ENCODE results near the gene GALNT9.

The GALNT9 gene

DNA sequence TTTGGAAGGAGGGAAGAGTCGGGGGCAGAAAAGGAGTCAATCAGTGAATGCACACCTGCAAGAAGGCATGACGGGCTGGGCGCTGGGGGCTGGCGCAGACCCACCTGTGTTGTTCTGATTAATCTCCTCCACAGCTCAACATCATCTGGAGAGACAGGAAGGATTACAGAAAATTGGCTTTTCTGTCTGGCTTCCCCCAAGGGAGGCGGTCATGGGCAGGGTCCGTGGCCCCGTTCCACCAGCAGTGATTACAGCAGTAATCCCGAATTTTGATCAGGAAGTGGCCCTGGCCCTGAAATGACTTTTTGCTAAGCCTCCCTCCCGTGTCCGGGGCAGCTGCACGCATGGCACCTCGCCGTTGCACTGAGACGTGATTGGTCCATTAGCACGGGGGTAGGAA, 24.4 kb upstream of the GALNT9 start:
- DNase-seq (ENCODE audit: low read depth in 2 of 2) = no peak
- TF ChIP-seq, protein P1, sequence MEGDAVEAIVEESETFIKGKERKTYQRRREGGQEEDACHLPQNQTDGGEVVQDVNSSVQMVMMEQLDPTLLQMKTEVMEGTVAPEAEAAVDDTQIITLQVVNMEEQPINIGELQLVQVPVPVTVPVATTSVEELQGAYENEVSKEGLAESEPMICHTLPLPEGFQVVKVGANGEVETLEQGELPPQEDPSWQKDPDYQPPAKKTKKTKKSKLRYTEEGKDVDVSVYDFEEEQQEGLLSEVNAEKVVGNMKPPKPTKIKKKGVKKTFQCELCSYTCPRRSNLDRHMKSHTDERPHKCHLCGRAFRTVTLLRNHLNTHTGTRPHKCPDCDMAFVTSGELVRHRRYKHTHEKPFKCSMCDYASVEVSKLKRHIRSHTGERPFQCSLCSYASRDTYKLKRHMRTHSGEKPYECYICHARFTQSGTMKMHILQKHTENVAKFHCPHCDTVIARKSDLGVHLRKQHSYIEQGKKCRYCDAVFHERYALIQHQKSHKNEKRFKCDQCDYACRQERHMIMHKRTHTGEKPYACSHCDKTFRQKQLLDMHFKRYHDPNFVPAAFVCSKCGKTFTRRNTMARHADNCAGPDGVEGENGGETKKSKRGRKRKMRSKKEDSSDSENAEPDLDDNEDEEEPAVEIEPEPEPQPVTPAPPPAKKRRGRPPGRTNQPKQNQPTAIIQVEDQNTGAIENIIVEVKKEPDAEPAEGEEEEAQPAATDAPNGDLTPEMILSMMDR (IDR thresholded peaks at IDR 0.05; ENCODE audit: low read depth, low read length) = no peak
- H3K4me3 ChIP-seq (replicated peaks in 1 of 2; ENCODE audit: low read depth in 2 of 2, low read length in 2 of 2) = no peak overlapping the region

DNA sequence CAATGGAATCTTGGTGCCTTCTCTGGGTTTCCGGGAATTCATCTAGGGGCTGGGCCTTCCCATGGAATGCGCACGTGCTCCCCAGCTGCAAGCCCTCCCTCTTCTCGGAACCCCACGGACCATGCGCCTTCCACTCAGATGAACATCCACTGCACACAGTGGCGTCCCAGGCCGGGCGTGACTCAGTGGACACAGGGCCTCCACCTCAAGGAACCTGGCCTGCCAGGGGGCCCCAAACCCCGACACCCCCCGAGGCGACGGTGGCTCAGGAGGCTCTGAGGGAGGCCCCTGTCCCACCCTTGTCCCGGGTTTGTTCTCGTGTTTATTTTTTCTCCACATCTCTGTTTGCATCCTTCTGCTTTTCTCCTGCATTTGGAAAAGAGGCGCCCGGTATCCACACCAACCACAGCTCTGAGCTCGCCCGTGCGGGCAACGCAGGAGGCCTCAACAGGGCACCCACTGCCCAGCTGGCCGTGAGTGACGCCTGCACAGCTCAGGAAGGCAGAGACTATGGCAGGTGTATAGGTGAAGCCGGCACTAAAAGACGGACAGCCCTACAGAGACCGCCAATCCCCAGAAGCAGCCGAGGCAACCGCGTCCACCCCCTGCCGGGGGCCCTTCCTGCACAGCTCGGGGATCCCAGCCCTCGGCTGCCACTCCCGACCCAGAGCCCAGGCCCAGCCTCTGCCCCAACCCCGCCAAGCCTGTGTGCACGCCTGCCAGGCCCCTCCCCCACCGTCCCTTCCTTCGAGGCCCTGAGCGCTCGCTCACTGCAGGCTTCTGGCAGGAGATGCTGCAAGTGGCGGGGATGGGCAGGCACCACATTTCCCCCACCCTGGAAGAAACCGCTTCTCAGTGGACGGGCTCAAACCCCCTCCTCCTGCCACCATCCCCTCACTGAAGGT, 23.8 kb upstream of the GALNT9 start:
- TF ChIP-seq, protein P1 (IDR thresholded peaks at IDR 0.05; ENCODE audit: low read depth, low read length) = no peak
- H3K4me3 ChIP-seq (replicated peaks in 1 of 2; ENCODE audit: low read depth in 2 of 2, low read length in 2 of 2) = no peak overlapping the region
- no peak for DNase-seq (ENCODE audit: low read depth in 2 of 2)

- DNase-seq (ENCODE audit: low read depth in 2 of 2) = no peak
- TF ChIP-seq, protein P1 (IDR thresholded peaks at IDR 0.05; ENCODE audit: low read depth, low read length) = no peak
These were observed 22.5 kb upstream of the GALNT9 start for GRCh38 chr12:132351751-132352495.

DNA sequence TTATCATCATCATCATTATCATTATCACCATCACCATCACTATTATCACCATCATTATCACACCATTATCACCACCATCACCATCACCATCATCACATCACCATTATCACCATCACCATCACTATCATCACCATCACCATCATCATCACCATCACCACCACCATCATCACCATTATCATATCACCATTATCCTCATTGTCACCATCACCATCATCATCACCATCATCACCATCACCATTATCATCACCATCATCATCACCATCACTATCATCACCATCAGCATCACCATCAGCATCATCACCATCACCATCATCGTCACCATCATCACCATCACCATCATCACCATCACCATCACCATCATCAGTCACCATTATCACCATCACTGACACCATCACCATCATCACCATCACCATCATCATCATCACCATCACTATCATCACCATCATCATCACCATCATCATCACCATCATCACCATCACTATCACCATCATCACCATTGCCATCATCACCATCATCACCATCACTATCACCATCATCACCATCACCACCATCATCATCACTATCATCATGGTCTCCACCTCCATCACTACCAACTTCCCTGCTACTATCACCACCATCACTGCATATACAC, 20.2 kb upstream of the GALNT9 start:
- no peak overlapping the region for H3K4me3 ChIP-seq (replicated peaks in 1 of 2; ENCODE audit: low read depth in 2 of 2, low read length in 2 of 2)
- DNase-seq (ENCODE audit: low read depth in 2 of 2) = no peak
- TF ChIP-seq, protein P1 (IDR thresholded peaks at IDR 0.05; ENCODE audit: low read depth, low read length) = no peak

More at GRCh38 chr12:132351751-132352495, 22.5 kb upstream of the GALNT9 start:
- no peak overlapping the region for H3K4me3 ChIP-seq (replicated peaks in 1 of 2; ENCODE audit: low read depth in 2 of 2, low read length in 2 of 2)

DNA sequence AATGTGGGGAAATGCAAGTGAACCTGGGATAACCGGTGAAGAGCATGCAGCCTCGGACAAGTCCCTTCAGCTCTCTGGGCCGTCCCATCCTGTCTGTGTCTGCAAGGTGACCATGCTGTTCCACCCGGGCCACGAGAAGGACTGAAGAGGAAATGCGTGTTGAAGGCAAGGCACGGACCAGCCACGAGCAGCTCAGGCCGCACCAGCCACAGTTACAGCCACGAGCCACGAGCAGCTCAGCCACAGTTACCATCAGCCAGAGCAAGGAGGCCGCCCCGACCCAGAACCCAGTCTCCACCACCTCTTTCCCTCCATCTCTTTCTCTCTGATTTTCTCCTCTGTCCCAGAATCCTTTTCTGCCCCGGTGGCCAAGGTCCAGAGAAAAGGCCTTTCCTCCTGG, 18.8 kb upstream of the GALNT9 start:
- no peak overlapping the region for H3K4me3 ChIP-seq (replicated peaks in 1 of 2; ENCODE audit: low read depth in 2 of 2, low read length in 2 of 2)
- DNase-seq (ENCODE audit: low read depth in 2 of 2) = no peak
- TF ChIP-seq, protein P1 (IDR thresholded peaks at IDR 0.05; ENCODE audit: low read depth, low read length) = no peak

DNA sequence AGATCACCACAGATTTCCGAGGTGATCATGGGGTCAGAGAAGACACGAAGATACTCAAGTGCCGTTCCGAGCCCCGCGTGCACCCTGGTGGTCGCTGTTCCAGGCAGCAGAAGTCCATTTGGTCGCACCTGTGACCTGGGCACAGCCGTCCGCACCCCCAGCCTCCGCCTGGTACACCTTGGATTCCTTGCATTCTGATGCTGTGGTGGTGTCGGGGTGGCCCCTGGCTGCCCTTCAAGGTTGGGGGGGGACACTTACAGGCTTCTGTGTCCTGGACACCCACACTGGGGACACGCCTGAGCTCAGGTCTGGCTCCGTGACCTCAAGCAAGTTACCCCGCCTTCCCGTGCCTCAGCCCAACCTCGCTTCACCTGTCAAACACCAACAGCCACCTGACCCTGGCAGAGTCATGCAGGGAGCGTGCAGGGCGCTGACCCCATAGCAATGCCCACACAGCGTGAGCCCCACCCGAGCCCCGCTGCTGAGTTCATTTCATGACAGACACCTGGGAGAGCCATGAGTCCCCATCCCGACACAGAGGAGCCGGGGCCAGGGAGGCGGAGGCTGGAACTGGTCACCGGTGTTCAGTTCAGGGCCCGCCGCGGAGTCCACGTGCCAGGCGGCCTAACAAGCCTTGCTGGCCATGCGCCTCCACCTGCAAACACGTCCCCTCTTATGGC, 17.9 kb upstream of the GALNT9 start:
- no peak for DNase-seq (ENCODE audit: low read depth in 2 of 2)
- TF ChIP-seq, protein P1 (IDR thresholded peaks at IDR 0.05; ENCODE audit: low read depth, low read length) = no peak
- no peak overlapping the region for H3K4me3 ChIP-seq (replicated peaks in 1 of 2; ENCODE audit: low read depth in 2 of 2, low read length in 2 of 2)

Measured in cardiac fibroblast (primary cell).